Muscle of leg (tissue), 11 donors: ENCODE results near the gene CAMKMT. TPM values are rescaled to one million over a fixed set of nuclear protein-coding genes. Genes with fewer than 3 reads are reported as not detected.

Experiments used
- DNase-seq: peaks from one replicate; pipeline ENCODE4 v3.0.0; 2013
- H3K27ac ChIP-seq: one replicate; pipeline ENCODE4 v1.5.1; 2013; ENCODE audit warnings: mild to moderate bottlenecking, low read length, control low read depth
- H3K27me3 ChIP-seq: one replicate; pipeline ENCODE4 v1.6.1; 2013; ENCODE audit warnings: low read length; ENCODE audit not compliant: control insufficient read depth, insufficient read depth
- H3K36me3 ChIP-seq: one replicate; pipeline ENCODE4 v1.6.1; 2013; ENCODE audit warnings: low read length; ENCODE audit not compliant: control insufficient read depth, insufficient read depth
- H3K4me1 ChIP-seq: one replicate; pipeline ENCODE4 v1.6.1; 2013; ENCODE audit warnings: low read length; ENCODE audit not compliant: control insufficient read depth, insufficient read depth
- H3K4me3 ChIP-seq: one replicate; pipeline ENCODE4 v1.5.1; 2013; ENCODE audit warnings: low read length, control low read depth
- H3K9me3 ChIP-seq: replicated peaks from 2 replicates; pipeline ENCODE4 v1.6.1; 2013; ENCODE audit warnings: low read depth, low read length; ENCODE audit not compliant: control insufficient read depth
- WGBS: methylation state at CpG from one replicate; pipeline ENCODE4 v1.1.5; 2013; ENCODE audit warnings: missing lambda C conversion rate; ENCODE audit not compliant: insufficient coverage; 5-methylcytosine and 5-hydroxymethylcytosine counted together
- polyA plus RNA-seq, 8 donors: library from polyadenylated mRNA; unstranded; fragments of 120-200 nt; gene quantifications; one replicate each; pipeline versions ENCODE4 v1.2.1 to v1.2.3, GENCODE V29; 2013; ENCODE audit warnings: inconsistent platforms in 1 of 8, low replicate concordance in 1 of 8; ENCODE audit not compliant: insufficient read length in 8 of 8, insufficient read depth in 1 of 8
- total RNA-seq: library from RNA; stranded (reverse); fragments of 120-200 nt; gene quantifications from one replicate; pipeline ENCODE4 v1.2.4, GENCODE V29; 2013

The CAMKMT gene
- total and polyA plus RNA-seq, 9 donors: 3.8 to 6.1 (median 4.6) TPM

GRCh38 chr2:44679990-44680389 lies 318.2 kb downstream of the CAMKMT start:
- H3K27me3 ChIP-seq: no peaks in the 10 kb centered on the region
- no peaks in the 10 kb centered on the region for H3K9me3 ChIP-seq
- H3K4me1 ChIP-seq: peaks cover 9% of the 10 kb centered on the region
- no peak overlapping the region for H3K27ac ChIP-seq
- no peak for DNase-seq
- WGBS: no CpG with 5 or more reads among the region's 4 CpGs
- no peak overlapping the region for H3K4me3 ChIP-seq
- H3K36me3 ChIP-seq: no peaks in the 10 kb centered on the region

DNA sequence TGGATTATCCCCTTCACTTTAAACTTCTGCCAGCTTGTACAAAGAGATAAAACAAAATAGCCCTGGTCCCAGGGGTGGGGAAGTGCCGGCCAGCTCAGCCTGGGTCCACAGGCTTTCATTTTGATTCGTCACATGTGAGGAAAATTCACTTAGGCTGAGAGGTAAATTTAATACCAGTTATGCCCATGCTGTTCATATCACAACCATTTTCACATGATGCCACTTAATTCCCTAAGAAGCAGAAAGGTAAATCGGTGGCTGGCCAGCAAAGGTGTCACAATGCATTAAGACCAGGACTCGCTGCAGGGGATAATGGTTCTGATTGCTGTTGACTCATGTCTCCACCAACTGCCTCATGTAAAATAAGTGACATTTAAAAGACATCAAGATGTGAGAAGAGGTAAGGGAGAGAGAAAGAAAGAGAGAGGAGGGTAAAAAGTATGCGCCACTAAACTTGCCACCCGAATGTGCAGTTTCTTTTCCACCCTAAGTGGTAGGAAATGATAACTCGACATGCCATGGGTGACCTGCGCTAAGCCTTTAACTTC lies 318.8 kb downstream of the CAMKMT start:
- no peak for DNase-seq
- no peaks in the 10 kb centered on the region for H3K36me3 ChIP-seq
- no peaks in the 10 kb centered on the region for H3K27me3 ChIP-seq
- H3K27ac ChIP-seq: no peak overlapping the region
- no peaks in the 10 kb centered on the region for H3K9me3 ChIP-seq
- 100% methylated on average over 2 of the region's 8 CpGs for WGBS
- H3K4me1 ChIP-seq: peaks cover 9% of the 10 kb centered on the region
- no peak overlapping the region for H3K4me3 ChIP-seq

- Histone ChIP-seq H3K4me3 (no peak overlapping the region), H3K27ac (no peak overlapping the region), H3K4me1 (peaks cover 9% of the 10 kb centered on the region), H3K27me3 (no peaks in the 10 kb centered on the region), H3K9me3 (no peaks in the 10 kb centered on the region), H3K36me3 (no peaks in the 10 kb centered on the region)
- WGBS: no CpG with 5 or more reads among the region's 5 CpGs
- peak; percentile 81 for DNase-seq
Measured at GRCh38 chr2:44680983-44681531, 319.3 kb downstream of the CAMKMT start.

GRCh38 chr2:44682459-44682858 lies 320.7 kb downstream of the CAMKMT start:
- H3K9me3 ChIP-seq: no peaks in the 10 kb centered on the region
- no peak overlapping the region for H3K4me3 ChIP-seq
- no peaks in the 10 kb centered on the region for H3K36me3 ChIP-seq
- no peak for DNase-seq
- H3K4me1 ChIP-seq: peaks cover 9% of the 10 kb centered on the region
- WGBS: 100% methylated on average over 1 of the region's 6 CpGs
- H3K27me3 ChIP-seq: no peaks in the 10 kb centered on the region
- H3K27ac ChIP-seq: no peak overlapping the region

- Histone ChIP-seq H3K9me3 (no peaks in the 10 kb centered on the region), H3K27me3 (no peaks in the 10 kb centered on the region), H3K4me3 (no peak overlapping the region), H3K27ac (no peak overlapping the region), H3K36me3 (no peaks in the 10 kb centered on the region), H3K4me1 (peaks cover 9% of the 10 kb centered on the region)
- DNase-seq: no peak
Measured at GRCh38 chr2:44684559-44684958, 322.8 kb downstream of the CAMKMT start.

- Histone ChIP-seq H3K4me3 (no peak overlapping the region), H3K9me3 (no peaks in the 10 kb centered on the region), H3K27ac (no peak overlapping the region), H3K27me3 (no peaks in the 10 kb centered on the region), H3K36me3 (no peaks in the 10 kb centered on the region), H3K4me1 (no peaks in the 10 kb centered on the region)
- 80% methylated on average over 1 of the region's 2 CpGs for WGBS
- no peak for DNase-seq
Measured at GRCh38 chr2:44686561-44686960, 324.8 kb downstream of the CAMKMT start.

- Histone ChIP-seq H3K36me3 (no peaks in the 10 kb centered on the region), H3K27ac (no peak overlapping the region), H3K27me3 (no peaks in the 10 kb centered on the region), H3K4me3 (no peak overlapping the region), H3K4me1 (no peaks in the 10 kb centered on the region), H3K9me3 (no peaks in the 10 kb centered on the region)
- no peak for DNase-seq
- 67% methylated on average over 1 of the region's 5 CpGs for WGBS
Measured at GRCh38 chr2:44687686-44688455, 326.1 kb downstream of the CAMKMT start.

GRCh38 chr2:44688456-44689124 lies 326.8 kb downstream of the CAMKMT start:
- WGBS: no CpG with 5 or more reads among the region's 2 CpGs
- no peak overlapping the region for H3K27ac ChIP-seq
- no peaks in the 10 kb centered on the region for H3K27me3 ChIP-seq

DNA sequence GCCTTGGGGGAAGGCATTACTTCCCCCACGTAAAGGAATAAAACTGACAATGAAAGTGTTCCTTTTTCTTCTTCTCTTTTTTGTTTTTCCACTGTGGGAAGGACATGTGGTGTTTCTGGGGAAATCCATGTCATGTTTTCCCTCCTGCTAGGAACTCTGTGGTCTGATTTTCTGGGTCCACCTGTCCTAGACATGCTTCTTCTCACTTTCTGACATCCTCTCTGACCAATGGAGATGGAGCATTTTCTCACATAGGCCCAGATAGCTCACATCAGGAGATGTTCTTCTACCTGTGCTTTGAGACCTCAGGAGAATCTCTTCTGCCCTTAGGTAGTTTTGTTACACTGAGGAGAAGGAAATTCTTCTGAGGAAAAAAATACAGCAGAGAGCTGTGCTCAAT lies 327.8 kb downstream of the CAMKMT start:
- no CpG with 5 or more reads among the region's 1 CpG for WGBS
- DNase-seq: peak; percentile 4
- no peaks in the 10 kb centered on the region for H3K36me3 ChIP-seq
- no peaks in the 10 kb centered on the region for H3K27me3 ChIP-seq
- H3K27ac ChIP-seq: no peak overlapping the region
- no peaks in the 10 kb centered on the region for H3K9me3 ChIP-seq
- no peak overlapping the region for H3K4me3 ChIP-seq
- no peaks in the 10 kb centered on the region for H3K4me1 ChIP-seq

More at GRCh38 chr2:44688456-44689124, 326.8 kb downstream of the CAMKMT start:
- no peaks in the 10 kb centered on the region for H3K4me1 ChIP-seq
- H3K4me3 ChIP-seq: no peak overlapping the region
- no peaks in the 10 kb centered on the region for H3K36me3 ChIP-seq
- no peaks in the 10 kb centered on the region for H3K9me3 ChIP-seq
- no peak for DNase-seq

DNA sequence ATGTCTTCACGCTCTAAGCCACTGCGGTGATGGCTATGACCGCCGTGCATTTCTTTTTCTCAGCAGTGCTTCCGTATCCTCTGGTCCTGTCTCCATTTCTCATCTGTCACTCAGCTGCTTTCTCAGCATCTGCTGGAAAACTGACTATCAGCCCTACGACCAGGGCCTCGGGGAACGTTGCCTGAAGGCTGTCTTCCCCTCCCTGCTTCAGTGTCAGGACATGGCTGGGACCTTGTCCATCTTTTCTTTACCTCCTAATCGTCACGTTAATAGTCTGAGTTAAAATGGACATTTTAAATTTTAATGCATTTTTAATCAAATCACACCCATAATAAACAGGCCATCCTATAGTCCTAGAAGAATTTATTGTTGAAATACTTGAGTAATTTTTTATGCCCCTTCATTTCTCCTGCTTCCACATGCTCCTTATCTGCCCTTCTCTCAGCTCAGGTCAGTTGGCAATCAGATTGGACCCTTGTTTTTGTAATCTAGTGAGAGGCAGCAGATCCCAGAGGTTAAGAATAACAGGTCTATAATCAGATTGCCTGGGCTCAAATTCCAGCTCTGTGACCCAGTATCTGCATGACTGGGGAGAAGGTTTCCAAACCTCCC lies 329.5 kb downstream of the CAMKMT start:
- no peaks in the 10 kb centered on the region for H3K27me3 ChIP-seq
- no peak overlapping the region for H3K4me3 ChIP-seq
- DNase-seq: no peak
- H3K4me1 ChIP-seq: no peaks in the 10 kb centered on the region
- no peak overlapping the region for H3K27ac ChIP-seq
- WGBS: 81% methylated on average over 7 of the region's 10 CpGs
- H3K36me3 ChIP-seq: no peaks in the 10 kb centered on the region
- H3K9me3 ChIP-seq: no peaks in the 10 kb centered on the region
